Esophagus muscularis mucosa (tissue), 3 donors: ENCODE measurements around the gene HHIPL1.

Experiments
- POLR2A ChIP-seq: fragments of 450-650 bp; IDR thresholded peaks from one replicate; pipeline ENCODE4 v1.6.1; 2017; ENCODE audit warnings: antibody characterized with exemption, moderate library complexity, mild to moderate bottlenecking, low read depth
- POLR2AphosphoS5 ChIP-seq, 2 donors: sonication (generic); formaldehyde crosslinking; IDR thresholded peaks; one replicate each; pipeline ENCODE4 v1.6.1; 2017; ENCODE audit warnings: antibody characterized with exemption in 2 of 2
- TF ChIP-seq, protein P1 (sequence below), 3 experiments: fragments of 200-600 bp in 2 of 3; fragments of 450-650 bp in 1 of 3; sonication (generic) in 2 of 3; IDR thresholded peaks; one replicate each; pipeline ENCODE4 v1.5.1; 2017 to 2019; ENCODE audit warnings: antibody characterized with exemption in 3 of 3, mild to moderate bottlenecking in 2 of 3, moderate library complexity in 1 of 3

DNA sequence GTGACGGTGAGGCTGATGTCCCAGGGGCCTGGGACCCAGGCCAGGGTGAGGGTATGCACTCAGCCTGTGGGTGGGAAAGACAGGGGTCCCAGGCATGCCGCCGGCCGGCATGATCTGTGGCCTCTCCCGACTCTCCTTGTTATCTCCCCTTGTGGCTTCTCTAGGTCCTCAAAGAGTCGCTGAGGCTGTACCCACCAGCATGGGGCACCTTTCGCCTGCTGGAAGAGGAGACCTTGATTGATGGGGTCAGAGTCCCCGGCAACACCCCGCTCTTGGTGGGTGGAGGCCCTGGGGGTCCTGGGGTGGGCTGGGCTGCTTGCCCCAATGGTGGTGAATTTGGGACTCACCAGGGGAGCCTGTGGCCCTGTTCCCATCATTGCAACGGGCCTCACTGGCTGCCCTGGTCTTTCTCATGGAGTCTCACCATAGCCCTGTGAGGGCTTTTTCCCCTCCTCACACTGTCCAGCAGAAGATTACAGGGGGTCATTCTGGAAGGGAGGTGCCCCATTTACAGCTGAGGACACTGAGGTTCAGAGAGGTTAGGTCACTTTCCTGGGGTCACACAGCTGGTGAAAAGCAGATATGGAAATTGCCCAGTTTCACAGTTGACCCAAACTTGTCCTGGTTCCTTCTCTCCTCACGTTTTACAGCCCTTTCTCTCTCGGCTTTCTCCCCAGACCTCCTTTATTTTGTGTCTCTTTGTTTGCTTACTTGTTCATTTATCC is 77.0 kb downstream of the HHIPL1 start:
- TF ChIP-seq, protein P1, sequence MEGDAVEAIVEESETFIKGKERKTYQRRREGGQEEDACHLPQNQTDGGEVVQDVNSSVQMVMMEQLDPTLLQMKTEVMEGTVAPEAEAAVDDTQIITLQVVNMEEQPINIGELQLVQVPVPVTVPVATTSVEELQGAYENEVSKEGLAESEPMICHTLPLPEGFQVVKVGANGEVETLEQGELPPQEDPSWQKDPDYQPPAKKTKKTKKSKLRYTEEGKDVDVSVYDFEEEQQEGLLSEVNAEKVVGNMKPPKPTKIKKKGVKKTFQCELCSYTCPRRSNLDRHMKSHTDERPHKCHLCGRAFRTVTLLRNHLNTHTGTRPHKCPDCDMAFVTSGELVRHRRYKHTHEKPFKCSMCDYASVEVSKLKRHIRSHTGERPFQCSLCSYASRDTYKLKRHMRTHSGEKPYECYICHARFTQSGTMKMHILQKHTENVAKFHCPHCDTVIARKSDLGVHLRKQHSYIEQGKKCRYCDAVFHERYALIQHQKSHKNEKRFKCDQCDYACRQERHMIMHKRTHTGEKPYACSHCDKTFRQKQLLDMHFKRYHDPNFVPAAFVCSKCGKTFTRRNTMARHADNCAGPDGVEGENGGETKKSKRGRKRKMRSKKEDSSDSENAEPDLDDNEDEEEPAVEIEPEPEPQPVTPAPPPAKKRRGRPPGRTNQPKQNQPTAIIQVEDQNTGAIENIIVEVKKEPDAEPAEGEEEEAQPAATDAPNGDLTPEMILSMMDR (IDR thresholded peaks at IDR 0.05): no peak
- no peak for TF ChIP-seq POLR2A
- TF ChIP-seq POLR2AphosphoS5 (IDR thresholded peaks at IDR 0.05): no peak
